Measurements from ENCODE around the gene GHITM. TPM values are rescaled to one million over a fixed set of nuclear protein-coding genes. Genes with fewer than 3 reads are reported as not detected.

GHITM gene
- total RNA-seq, 1 experiment from 2014 or later, result 156 TPM

GRCh38 chr10:84101042-84101441 is 38.3 kb upstream of the GHITM start:
- H3K9ac ChIP-seq (ENCODE audit: low read length), result no peak overlapping the region
- ChIA-PET CTCF (no interaction called here), RAD21 (ENCODE audit: low non-redundant PET in 1 of 2, low total read pairs in 2 of 2, uncharacterized antibody in 2 of 2, unreplicated experiment in 2 of 2) (no interaction called here), POLR2A (no interaction called here)
- no peak overlapping the region for H2AFZ ChIP-seq (ENCODE audit: low read depth, low read length, poor library complexity, severe bottlenecking)
- no peak overlapping the region for H3K27ac ChIP-seq (ENCODE audit: low read depth, low read length)
- H3K9me2 ChIP-seq (ENCODE audit: insufficient read depth), result no peaks in the 10 kb centered on the region
- DNase-seq (ENCODE audit: low read depth, low spot score) (no peak), ATAC-seq (no peak)
- H3K4me3 ChIP-seq (replicated peaks in 1 of 2; ENCODE audit: low read depth in 1 of 2, low read length in 2 of 2), result no peak overlapping the region
- no peaks in the 10 kb centered on the region for H3K27me3 ChIP-seq (ENCODE audit: insufficient read depth, low read length)
- H4K20me1 ChIP-seq (ENCODE audit: insufficient read depth), result no peaks in the 10 kb centered on the region
- H3K4me2 ChIP-seq (ENCODE audit: low read length), result no peak overlapping the region
- H3K9me3 ChIP-seq (ENCODE audit: control insufficient read depth in 1 of 2, insufficient read depth in 1 of 2, low read depth in 1 of 2, low read length in 2 of 2), result no peaks in the 10 kb centered on the region
- no peaks in the 10 kb centered on the region for H3K4me1 ChIP-seq (ENCODE audit: control insufficient read depth in 1 of 2, insufficient read depth in 2 of 2, low read length in 2 of 2)
- intact Hi-C loops (cut with micrococcal nuclease), result no loop called here
- H3K36me3 ChIP-seq (ENCODE audit: control insufficient read depth in 1 of 2, insufficient read depth in 2 of 2, low read length in 2 of 2), result no peaks in the 10 kb centered on the region
- TF ChIP-seq EZH2phosphoT487 (IDR thresholded peaks at IDR 0.05; ENCODE audit: borderline replicate concordance), result no peak
- no peak for TF ChIP-seq CEBPB (IDR thresholded peaks at IDR 0.05; ENCODE audit: low read depth)
- TF ChIP-seq JUND (IDR thresholded peaks at IDR 0.05), result no peak
- no peak for TF ChIP-seq SRF (IDR thresholded peaks at IDR 0.05; ENCODE audit: low read depth)
- TF ChIP-seq TCF7L2 (IDR thresholded peaks at IDR 0.05; ENCODE audit: borderline replicate concordance, extremely low read depth, insufficient read depth, insufficient read length), result no peak
- no peak for TF ChIP-seq REST (IDR thresholded peaks at IDR 0.05; ENCODE audit: low read depth)
- no peak for TF ChIP-seq EGR1 (IDR thresholded peaks at IDR 0.05; ENCODE audit: low read depth)
- TF ChIP-seq ZNF274 (IDR thresholded peaks at IDR 0.05; ENCODE audit: low read depth, low read length), result no peak
- TF ChIP-seq POLR2A (IDR thresholded peaks at IDR 0.05; ENCODE audit: borderline replicate concordance, extremely low read depth, insufficient read depth, insufficient read length), result no peak
- no peak for TF ChIP-seq FOSL1 (IDR thresholded peaks at IDR 0.05; ENCODE audit: low read depth)
- no peak for TF ChIP-seq YY1 (IDR thresholded peaks at IDR 0.05; ENCODE audit: extremely low read depth, insufficient replicate concordance, low read depth, low read length)
- TF ChIP-seq CBX3 (IDR thresholded peaks at IDR 0.05; ENCODE audit: low read depth), result no peak
- no peak for TF ChIP-seq CTCF (IDR thresholded peaks at IDR 0.05 in 2 of 3, conservative IDR thresholded peaks at IDR 0.05 in 1 of 3; ENCODE audit: borderline replicate concordance in 1 of 3, insufficient read depth in 1 of 3, low read depth in 2 of 3, low read length in 2 of 3)
- TF ChIP-seq POLR2AphosphoS5 (IDR thresholded peaks at IDR 0.05; ENCODE audit: low read depth, low read length), result no peak
- BruUV-seq (replicated peaks), result no TSS peak
- no peaks in the 10 kb centered on the region for H3K79me2 ChIP-seq (ENCODE audit: insufficient read depth, low read length)
